PC-9 (cell line): Measurements from ENCODE around the gene TRIM23. TPM values are rescaled to one million over a fixed set of nuclear protein-coding genes. Genes with fewer than 3 reads are reported as not detected.

Experiments used
- BruUV-seq: library from RNA; stranded (reverse); fragments of 400-500 nt; replicated peaks from 2 replicates; lab custom pipeline; 2021; lab: Mats Ljungman, UMichigan
- CTCF ChIA-PET: fragments of 300-600 bp; sonication (Branson Sonifier 250); formaldehyde crosslinking; loops from one replicate; lab custom pipeline; 2022; ENCODE audit warnings: antibody characterized with exemption; lab: Charles Lee
- POLR2A ChIA-PET: fragments of 300-600 bp; sonication (Branson Sonifier 250); formaldehyde crosslinking; loops from one replicate; lab custom pipeline; 2022; ENCODE audit warnings: antibody characterized with exemption; ENCODE audit not compliant: unreplicated experiment; lab: Charles Lee
- DNase-seq, 2 experiments: peaks; one replicate each; pipeline versions ENCODE4 v3.0.0 to v3.0.0-alpha.2; 2015 to 2022; ENCODE audit warnings: mixed read lengths in 1 of 2
- H2AFZ ChIP-seq: fragments of 200-600 bp; sonication (generic); 2 replicates; pipeline ENCODE4 v1.8.1; 2017; ENCODE audit warnings: antibody characterized with exemption
- H3F3A ChIP-seq: fragments of 200-600 bp; sonication (generic); 2 replicates; pipeline ENCODE4 v1.8.1; 2017; ENCODE audit warnings: antibody characterized with exemption, mild to moderate bottlenecking, low read depth; ENCODE audit not compliant: insufficient read depth
- H3K27ac ChIP-seq: fragments of 200-600 bp; sonication (generic); 2 replicates; pipeline ENCODE4 v1.6.1; 2016; ENCODE audit warnings: mixed run types
- H3K27me3 ChIP-seq: fragments of 200-600 bp; sonication (generic); 2 replicates; pipeline ENCODE4 v1.6.1; 2016; ENCODE audit warnings: low read depth, mixed run types; ENCODE audit not compliant: insufficient read depth
- H3K36me3 ChIP-seq: fragments of 200-600 bp; sonication (generic); 2 replicates; pipeline ENCODE4 v1.6.1; 2016; ENCODE audit warnings: low read depth, mixed run types
- H3K4me1 ChIP-seq: fragments of 200-600 bp; sonication (generic); replicated peaks from 2 replicates; pipeline ENCODE4 v1.6.1; 2016; ENCODE audit warnings: mixed run types; ENCODE audit not compliant: insufficient read depth
- H3K4me2 ChIP-seq: fragments of 200-600 bp; sonication (generic); 2 replicates; pipeline ENCODE4 v1.6.1; 2017; ENCODE audit warnings: mixed run types
- H3K4me3 ChIP-seq: fragments of 200-600 bp; sonication (generic); 2 replicates; pipeline ENCODE4 v1.6.1; 2016; ENCODE audit warnings: mixed run types
- H3K79me2 ChIP-seq: fragments of 200-600 bp; sonication (generic); 2 replicates; pipeline ENCODE4 v1.6.1; 2017; ENCODE audit warnings: low read depth, mixed run types
- H3K9me2 ChIP-seq: fragments of 200-600 bp; sonication (generic); 2 replicates; pipeline ENCODE4 v1.8.1; 2017; ENCODE audit warnings: mild to moderate bottlenecking; ENCODE audit not compliant: insufficient read depth
- H3K9me3 ChIP-seq: fragments of 200-600 bp; sonication (generic); 2 replicates; pipeline ENCODE4 v1.8.1; 2016; ENCODE audit warnings: low read depth; ENCODE audit not compliant: insufficient read depth
- H4K20me1 ChIP-seq: fragments of 200-600 bp; sonication (generic); 2 replicates; pipeline ENCODE4 v1.8.1; 2017; ENCODE audit not compliant: insufficient read depth
- EZH2 ChIP-seq: fragments of 200-600 bp; sonication (generic); IDR thresholded peaks from 2 replicates; pipeline ENCODE4 v1.8.0; 2017; ENCODE audit warnings: antibody characterized with exemption, low read depth
- intact Hi-C: fragments of 100-400 bp; cut with micrococcal nuclease; formaldehyde crosslinking; loops from one replicate; pipeline ENCODE4 v1.10.0; 2022; ENCODE audit not compliant: unreplicated experiment
- total RNA-seq: library from RNA; stranded (reverse); gene quantifications from 2 replicates; pipeline ENCODE4 v1.2.3, GENCODE V29; 2021
- TF ChIP-seq, protein P1 (sequence below): fragments of 200-600 bp; sonication (generic); conservative IDR thresholded peaks from 2 replicates; pipeline ENCODE4 v1.6.1; 2017; ENCODE audit warnings: mixed run types, antibody characterized with exemption, mild to moderate bottlenecking, moderate library complexity

TRIM23 gene
- total RNA-seq, 1 experiment from 2014 or later, result 9.7 TPM

GRCh38 chr5:65663804-65664521 is 39.8 kb upstream of the TRIM23 start:
- no peak for DNase-seq
- H3F3A ChIP-seq, result peaks cover 6% of the 10 kb centered on the region
- H3K36me3 ChIP-seq, result no peaks in the 10 kb centered on the region
- H3K4me2 ChIP-seq, result no peak overlapping the region
- intact Hi-C loops, result no loop called here
- H3K27me3 ChIP-seq, result no peaks in the 10 kb centered on the region
- POLR2A ChIA-PET, result no interaction called here
- CTCF ChIA-PET, result no interaction called here
- no peaks in the 10 kb centered on the region for H3K9me3 ChIP-seq
- TF ChIP-seq EZH2, result no peak
- TF ChIP-seq, protein P1, sequence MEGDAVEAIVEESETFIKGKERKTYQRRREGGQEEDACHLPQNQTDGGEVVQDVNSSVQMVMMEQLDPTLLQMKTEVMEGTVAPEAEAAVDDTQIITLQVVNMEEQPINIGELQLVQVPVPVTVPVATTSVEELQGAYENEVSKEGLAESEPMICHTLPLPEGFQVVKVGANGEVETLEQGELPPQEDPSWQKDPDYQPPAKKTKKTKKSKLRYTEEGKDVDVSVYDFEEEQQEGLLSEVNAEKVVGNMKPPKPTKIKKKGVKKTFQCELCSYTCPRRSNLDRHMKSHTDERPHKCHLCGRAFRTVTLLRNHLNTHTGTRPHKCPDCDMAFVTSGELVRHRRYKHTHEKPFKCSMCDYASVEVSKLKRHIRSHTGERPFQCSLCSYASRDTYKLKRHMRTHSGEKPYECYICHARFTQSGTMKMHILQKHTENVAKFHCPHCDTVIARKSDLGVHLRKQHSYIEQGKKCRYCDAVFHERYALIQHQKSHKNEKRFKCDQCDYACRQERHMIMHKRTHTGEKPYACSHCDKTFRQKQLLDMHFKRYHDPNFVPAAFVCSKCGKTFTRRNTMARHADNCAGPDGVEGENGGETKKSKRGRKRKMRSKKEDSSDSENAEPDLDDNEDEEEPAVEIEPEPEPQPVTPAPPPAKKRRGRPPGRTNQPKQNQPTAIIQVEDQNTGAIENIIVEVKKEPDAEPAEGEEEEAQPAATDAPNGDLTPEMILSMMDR, result peak; percentile 59
- no TSS peak for BruUV-seq
- H3K4me1 ChIP-seq, result no peaks in the 10 kb centered on the region
- no peak overlapping the region for H2AFZ ChIP-seq
- no peak overlapping the region for H3K27ac ChIP-seq
- H3K4me3 ChIP-seq, result no peak overlapping the region
- H3K79me2 ChIP-seq, result no peaks in the 10 kb centered on the region
- no peaks in the 10 kb centered on the region for H4K20me1 ChIP-seq
- no peaks in the 10 kb centered on the region for H3K9me2 ChIP-seq

DNA sequence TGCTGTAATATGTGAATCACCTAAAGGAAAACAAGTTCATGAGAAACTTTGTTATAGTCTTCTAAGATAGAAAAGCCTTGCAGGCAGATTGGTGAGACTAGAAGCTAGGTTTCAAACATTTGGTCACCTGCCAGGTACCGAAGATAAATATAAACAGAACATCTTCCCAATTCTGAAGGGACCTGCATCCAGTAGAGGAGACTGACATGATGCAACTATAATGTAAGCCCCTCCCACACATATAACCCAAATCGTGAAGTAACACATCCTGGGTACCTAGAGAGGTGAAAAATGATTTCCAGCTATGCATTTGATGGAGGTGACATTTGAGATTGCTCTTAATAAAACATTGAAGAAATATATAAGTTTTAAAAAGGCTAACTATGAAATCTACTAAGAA is 30.6 kb upstream of the TRIM23 start:
- Histone ChIP-seq H3K36me3 (peaks cover 5% of the 10 kb centered on the region; the same call in 1 of the 2 replicates), H3F3A (0 out of 2 replicates have a peak, but pooled peaks cover 3% of the 10 kb centered on the region), H4K20me1 (peaks cover 4% of the 10 kb centered on the region; the same call in 1 of the 2 replicates), H3K27ac (no peak overlapping the region), H3K4me3 (no peak overlapping the region), H3K4me2 (no peak overlapping the region), H3K9me3 (no peaks in the 10 kb centered on the region), H3K79me2 (no peaks in the 10 kb centered on the region), H3K27me3 (no peaks in the 10 kb centered on the region), H2AFZ (no peak overlapping the region), H3K4me1 (no peaks in the 10 kb centered on the region), H3K9me2 (no peaks in the 10 kb centered on the region)
- intact Hi-C loops, result no loop called here
- no peak for DNase-seq
- no TSS peak for BruUV-seq
- ChIA-PET POLR2A (no interaction called here), CTCF (no interaction called here)
- TF ChIP-seq, protein P1, result no peak
- TF ChIP-seq EZH2, result no peak

- no peaks in the 10 kb centered on the region for H3K9me3 ChIP-seq
- no peaks in the 10 kb centered on the region for H3K27me3 ChIP-seq
- 0 out of 2 replicates have a peak, but pooled peaks cover 3% of the 10 kb centered on the region for H3F3A ChIP-seq
- no peaks in the 10 kb centered on the region for H3K79me2 ChIP-seq
- ChIA-PET POLR2A (no interaction called here), CTCF (no interaction called here)
- H4K20me1 ChIP-seq, result peaks cover 3% of the 10 kb centered on the region; the same call in 1 of the 2 replicates
- H3K4me2 ChIP-seq, result no peak overlapping the region
- TF ChIP-seq, protein P1, result no peak
- no peak for TF ChIP-seq EZH2
- intact Hi-C loops, result no loop called here
- no peak overlapping the region for H3K27ac ChIP-seq
- no peaks in the 10 kb centered on the region; the same call in 1 of the 2 replicates for H3K9me2 ChIP-seq
- H3K4me3 ChIP-seq, result no peak overlapping the region
- H2AFZ ChIP-seq, result no peak overlapping the region
- no peak for DNase-seq
- no TSS peak for BruUV-seq
- no peaks in the 10 kb centered on the region for H3K4me1 ChIP-seq
- peaks cover 11% of the 10 kb centered on the region; the same call in 1 of the 2 replicates for H3K36me3 ChIP-seq
Observed at GRCh38 chr5:65651144-65651543, 27.0 kb upstream of the TRIM23 start.
